Mammary epithelial cell (primary cell): Measurements from ENCODE around the gene USP17L13.
"Not testable (repeated sequence)": the region's sequence is repeated elsewhere in the genome, so short reads cannot be mapped to it uniquely, and the experiment has no call there.

Source experiments
- CTCF ChIP-seq, 2 donors: IDR thresholded peaks in 1 of 2; conservative IDR thresholded peaks in 1 of 2; 2 replicates each; pipeline ENCODE4 v1.5.1; 2011 to 2012; ENCODE audit warnings: inconsistent platforms in 2 of 2, low read length in 2 of 2, mild to moderate bottlenecking in 2 of 2, control low read depth in 1 of 2, low read depth in 1 of 2; ENCODE audit not compliant: insufficient read depth in 1 of 2; ENCODE audit errors: extremely low read depth in 1 of 2
- EZH2 ChIP-seq: IDR thresholded peaks from 2 replicates; pipeline ENCODE4 v1.6.1; 2012; ENCODE audit warnings: low read length, inconsistent platforms, borderline replicate concordance

GRCh38 chr4:9210357-9210756 lies 14.3 kb upstream of the USP17L13 start, which contains the start of gene USP17L10:
- not testable (repeated sequence) for TF ChIP-seq CTCF (conservative IDR thresholded peaks at IDR 0.05 in 1 of 2, IDR thresholded peaks at IDR 0.05 in 1 of 2; ENCODE audit: extremely low read depth in 1 of 2, insufficient read depth in 1 of 2, low read depth in 1 of 2, low read length in 2 of 2); EZH2
